IMR-90 (cell line): ENCODE results near the gene ACHE. TPM values are rescaled to one million over a fixed set of nuclear protein-coding genes. Genes with fewer than 3 reads are reported as not detected.
"Not testable (repeated sequence)": the region's sequence is repeated elsewhere in the genome, so short reads cannot be mapped to it uniquely, and the experiment has no call there.

Experiments
- ATAC-seq: fragments of 200-7000 bp; cut with Tn5 transposase; 2 replicates; pipeline ENCODE4 v1.9.1; 2020; ENCODE audit warnings: low read depth, mild to moderate bottlenecking, moderate library complexity
- BruUV-seq: library from RNA; stranded (reverse); fragments of 400-500 nt; replicated peaks from 2 replicates; lab custom pipeline; 2021; lab: Mats Ljungman, UMichigan
- CTCF ChIA-PET: fragments of 300-600 bp; formaldehyde crosslinking; extraction: SDS; loops from one replicate; lab custom pipeline; 2021; ENCODE audit warnings: antibody characterized with exemption; lab: Yijun Ruan, JAX
- POLR2A ChIA-PET: fragments of 300-600 bp; sonication (Branson Sonifier 250); formaldehyde crosslinking; loops from one replicate; lab custom pipeline; 2022; ENCODE audit warnings: antibody characterized with exemption; ENCODE audit not compliant: unreplicated experiment; lab: Charles Lee
- DNase-seq: peaks from one replicate; pipeline ENCODE4 v3.0.0; 2013
- H2AFZ ChIP-seq: replicated peaks from 2 replicates; pipeline ENCODE3; 2013; ENCODE audit warnings: low read length, mild to moderate bottlenecking; ENCODE audit not compliant: poor library complexity
- H2AK5ac ChIP-seq: 2 replicates; pipeline ENCODE4 v1.6.1; 2013; ENCODE audit warnings: low read depth, low read length, inconsistent platforms
- H2AK9ac ChIP-seq: replicated peaks from 2 replicates; pipeline ENCODE3; 2013; ENCODE audit warnings: mild to moderate bottlenecking, low read depth, low read length, moderate library complexity; ENCODE audit not compliant: poor library complexity
- H2BK120ac ChIP-seq: 2 replicates; pipeline ENCODE4 v1.6.1; 2013; ENCODE audit warnings: low read depth, low read length, inconsistent platforms
- H2BK15ac ChIP-seq: 3 replicates; pipeline ENCODE4 v1.6.1; 2013; ENCODE audit warnings: low read depth, low read length, inconsistent platforms
- H2BK20ac ChIP-seq: 2 replicates; pipeline ENCODE4 v1.6.1; 2013; ENCODE audit warnings: low read depth, mild to moderate bottlenecking, inconsistent platforms, low read length, moderate library complexity
- H2BK5ac ChIP-seq: 2 replicates; pipeline ENCODE4 v1.6.1; 2013; ENCODE audit warnings: mild to moderate bottlenecking, low read depth, low read length, inconsistent platforms; ENCODE audit not compliant: poor library complexity, severe bottlenecking
- H3K14ac ChIP-seq: replicated peaks from 2 replicates; pipeline ENCODE4 v1.6.1; 2013; ENCODE audit warnings: low read depth, low read length, inconsistent platforms
- H3K18ac ChIP-seq: 2 replicates; pipeline ENCODE4 v1.6.1; 2013; ENCODE audit warnings: low read depth, low read length, control low read depth
- H3K23ac ChIP-seq: 2 replicates; pipeline ENCODE4 v1.6.1; 2013; ENCODE audit warnings: low read depth, low read length, inconsistent platforms
- H3K27ac ChIP-seq: 2 replicates; pipeline ENCODE4 v1.5.1; 2013; ENCODE audit warnings: mild to moderate bottlenecking, control low read depth, low read length; ENCODE audit not compliant: insufficient read depth
- H3K27me3 ChIP-seq: 2 replicates; pipeline ENCODE4 v1.6.1; 2013; ENCODE audit warnings: low read length; ENCODE audit not compliant: control insufficient read depth, insufficient read depth
- H3K36me3 ChIP-seq: 2 replicates; pipeline ENCODE4 v1.6.1; 2013; ENCODE audit warnings: low read length, mixed read lengths; ENCODE audit not compliant: control insufficient read depth, insufficient read depth
- H3K4ac ChIP-seq: 2 replicates; pipeline ENCODE4 v1.6.1; 2013; ENCODE audit warnings: low read depth, low read length, inconsistent platforms
- H3K4me1 ChIP-seq: 2 replicates; pipeline ENCODE4 v1.6.1; 2013; ENCODE audit warnings: low read length, mixed read lengths; ENCODE audit not compliant: control insufficient read depth, insufficient read depth
- H3K4me2 ChIP-seq: 2 replicates; pipeline ENCODE4 v1.6.1; 2013; ENCODE audit warnings: low read depth, mild to moderate bottlenecking, control low read depth, low read length, moderate library complexity
- H3K4me3 ChIP-seq: 2 replicates; pipeline ENCODE4 v1.5.1; 2013; ENCODE audit warnings: low read depth, mild to moderate bottlenecking, control low read depth, low read length, moderate library complexity; ENCODE audit not compliant: insufficient read depth
- H3K56ac ChIP-seq: 2 replicates; pipeline ENCODE4 v1.6.1; 2013; ENCODE audit warnings: low read length, inconsistent platforms; ENCODE audit not compliant: insufficient read depth; ENCODE audit errors: extremely low read depth
- H3K79me1 ChIP-seq, 2 experiments: 2 replicates each; pipeline ENCODE4 v1.6.1; 2013; ENCODE audit warnings: low read length in 2 of 2, inconsistent platforms in 1 of 2, low read depth in 1 of 2
- H3K9ac ChIP-seq: 2 replicates; pipeline ENCODE4 v1.6.1; 2013; ENCODE audit warnings: low read depth, low read length, control low read depth
- H3K9me1 ChIP-seq: 2 replicates; pipeline ENCODE4 v1.6.1; 2013; ENCODE audit warnings: low read length, inconsistent platforms; ENCODE audit not compliant: insufficient read depth
- H3K9me3 ChIP-seq: 2 replicates; pipeline ENCODE4 v1.6.1; 2013; ENCODE audit warnings: low read length; ENCODE audit not compliant: control insufficient read depth, insufficient read depth
- H4K20me1 ChIP-seq: 2 replicates; pipeline ENCODE4 v1.6.1; 2013; ENCODE audit warnings: low read length, inconsistent platforms; ENCODE audit not compliant: insufficient read depth
- H4K5ac ChIP-seq: 2 replicates; pipeline ENCODE4 v1.6.1; 2013; ENCODE audit warnings: mild to moderate bottlenecking, low read depth, low read length, control low read depth
- H4K8ac ChIP-seq, 2 experiments: 2 replicates each; pipeline ENCODE4 v1.6.1; 2013; ENCODE audit warnings: low read depth in 2 of 2, low read length in 2 of 2, control low read depth in 1 of 2, inconsistent platforms in 1 of 2
- H4K91ac ChIP-seq: 2 replicates; pipeline ENCODE4 v1.6.1; 2013; ENCODE audit warnings: low read depth, low read length, inconsistent platforms; ENCODE audit not compliant: insufficient read depth
- WGBS, 2 experiments: methylation state at CpG; one replicate each; pipeline versions ENCODE4 v1.1.5 to v1.1.7; 2013; ENCODE audit warnings: missing lambda C conversion rate in 2 of 2; ENCODE audit not compliant: insufficient read length in 1 of 2; ENCODE audit errors: extremely low coverage in 2 of 2; 5-methylcytosine and 5-hydroxymethylcytosine counted together
- dilution Hi-C: fragments of 300-500 bp; cut with HindIII; formaldehyde crosslinking; loops from one replicate; pipeline ENCODE4 v1.14.3; 2018; ENCODE audit warnings: low sequenced_read_pairs; ENCODE audit not compliant: unreplicated experiment
- in situ Hi-C: fragments of 300-500 bp; cut with MboI; formaldehyde crosslinking; loops from 3 replicates; pipeline ENCODE4 v1.14.3; 2019; ENCODE audit warnings: low sequenced_read_pairs, inconsistent platforms, mixed read lengths
- intact Hi-C: fragments of 100-400 bp; cut with micrococcal nuclease; formaldehyde crosslinking; loops from 2 replicates; pipeline ENCODE4 v1.10.0; 2022
- polyA plus RNA-seq, 3 experiments: library from polyadenylated mRNA; depleted of rRNA; stranded (reverse); fragments of >200 nt; gene quantifications; 2 replicates each; pipeline ENCODE4 v1.2.3, GENCODE V29; 2012; ENCODE audit warnings: low replicate concordance in 1 of 3
- total RNA-seq: library from RNA; depleted of rRNA; stranded (reverse); fragments of >200 nt; gene quantifications from 2 replicates; pipeline ENCODE4 v1.2.3, GENCODE V29; 2012

ACHE gene
- total and polyA plus RNA-seq, 2 of the 4 experiments (the other 2 are of a cell fraction), result 0.41 TPM; not detected in 1

- H3K9me1 ChIP-seq, H3K56ac ChIP-seq, H3K4ac ChIP-seq: not testable (repeated sequence)
Measured at GRCh38 chr7:100919335-100919734, 23.6 kb upstream of the ACHE start.

More at GRCh38 chr7:100919335-100919734, 23.6 kb upstream of the ACHE start:
- H3K14ac ChIP-seq, H4K91ac ChIP-seq, H3K4me3 ChIP-seq, intact Hi-C loops, H4K8ac ChIP-seq, H3K79me1 ChIP-seq, POLR2A ChIA-PET, H3K27me3 ChIP-seq, DNase-seq, H2BK120ac ChIP-seq, BruUV-seq, H3K9me3 ChIP-seq, H3K4me1 ChIP-seq, CTCF ChIA-PET, H2BK15ac ChIP-seq, H2BK5ac ChIP-seq, H2BK20ac ChIP-seq, H2AK9ac ChIP-seq, H4K5ac ChIP-seq, H3K18ac ChIP-seq, H2AK5ac ChIP-seq, H4K20me1 ChIP-seq, H3K9ac ChIP-seq, in situ Hi-C loops, H3K4me2 ChIP-seq, H3K23ac ChIP-seq, ATAC-seq, H2AFZ ChIP-seq, dilution Hi-C loops, H3K36me3 ChIP-seq, H3K27ac ChIP-seq: not testable (repeated sequence)
- WGBS, 2 experiments, result no CpG with 5 or more reads among the region's 5 CpGs
